Fibroblast of skin of right biceps (primary cell): ENCODE results near the gene TUBA1B.

Source experiments
- DNase-seq: peaks from one replicate; pipeline ENCODE4 v3.0.0-alpha.2; 2013

The TUBA1B gene

GRCh38 chr12:49126852-49127763 is 4.1 kb downstream of the TUBA1B start:
- DNase-seq: peak; percentile 22

GRCh38 chr12:49121047-49121696 is 10.0 kb downstream of the TUBA1B start:
- peak; percentile 55 for DNase-seq

DNA sequence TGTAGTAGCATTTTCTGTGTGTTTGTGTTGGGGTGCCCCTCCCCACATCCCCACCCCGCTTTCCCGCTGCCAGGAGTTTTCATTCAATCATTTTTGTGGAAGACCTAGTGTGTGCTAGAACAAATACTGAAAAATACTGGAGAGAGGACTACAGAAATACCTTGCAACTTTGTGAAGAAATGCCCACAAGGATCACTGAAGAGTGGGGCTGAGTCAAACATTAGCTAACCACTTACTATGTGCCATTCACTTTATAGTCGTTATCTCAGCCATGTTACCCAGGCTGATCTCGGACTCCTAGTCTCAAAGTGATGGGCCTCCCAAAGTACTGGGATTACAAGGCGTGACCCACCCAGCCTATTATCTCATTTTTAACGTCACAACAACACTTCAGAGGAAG is 20.0 kb downstream of the TUBA1B start:
- no peak for DNase-seq

DNA sequence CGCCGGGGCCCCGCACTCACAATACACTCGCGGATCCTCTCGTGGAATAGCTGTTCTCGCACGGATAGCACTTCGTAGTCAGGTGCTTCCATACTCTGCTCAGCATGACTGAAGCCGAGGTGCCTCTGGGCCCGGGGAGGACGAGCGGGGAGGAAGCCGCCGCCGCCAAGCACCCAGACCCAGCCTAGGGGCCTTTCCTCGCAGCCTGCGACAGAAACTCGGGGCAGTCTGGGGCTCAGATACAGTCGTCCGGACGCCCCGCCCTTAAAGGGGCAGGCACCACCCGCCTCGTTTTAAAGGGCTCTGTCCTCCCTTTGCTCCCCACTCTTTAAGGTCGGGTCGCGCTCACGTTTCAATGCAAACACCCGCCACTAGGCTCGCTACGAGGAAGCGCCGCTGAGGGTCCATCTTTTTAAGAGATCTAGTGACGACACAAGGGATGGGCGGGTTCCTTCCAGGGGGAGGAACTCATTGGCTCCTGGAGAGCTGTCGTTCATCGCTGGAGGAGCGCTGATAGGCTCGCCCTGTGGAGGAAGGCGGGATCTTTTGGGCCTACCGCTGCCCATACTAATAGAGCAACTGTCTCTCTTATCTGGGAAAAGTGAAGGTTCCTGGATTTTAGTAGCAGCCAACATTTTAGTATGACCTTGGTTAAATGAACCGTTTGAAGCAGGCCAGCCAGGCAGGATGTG is 20.6 kb downstream of the TUBA1B start, which contains the start of gene LMBR1L:
LMBR1L (minus strand) TSS at position 384 of the 692 bp plus-strand sequence; CDS start at position 92, 292 bp downstream.
- peak; percentile 99 for DNase-seq

GRCh38 chr12:49109641-49110463 is 21.3 kb downstream of the TUBA1B start:
- DNase-seq: no peak

DNA sequence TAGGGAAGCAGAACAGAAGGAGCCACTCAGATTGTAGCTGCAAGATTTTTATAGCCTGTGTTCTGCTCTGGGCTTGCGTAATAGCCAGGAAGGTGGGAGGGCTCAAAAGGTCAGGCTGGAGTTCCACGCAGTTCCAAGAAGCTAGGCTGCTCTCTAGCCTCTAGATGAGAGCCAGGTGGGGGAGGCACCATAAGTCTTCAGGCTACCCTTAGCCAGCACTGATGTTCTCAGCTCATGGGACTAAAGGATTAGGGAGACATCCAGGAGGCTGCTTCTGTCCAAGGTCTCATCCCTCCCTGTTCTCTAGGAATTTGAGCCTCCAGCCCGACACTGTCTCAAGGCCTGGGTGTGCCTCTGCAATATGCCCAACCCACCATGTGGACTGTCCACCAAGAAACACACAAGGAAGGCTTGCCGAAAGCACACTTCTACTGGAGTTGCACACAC is 22.2 kb downstream of the TUBA1B start:
- no peak for DNase-seq

DNA sequence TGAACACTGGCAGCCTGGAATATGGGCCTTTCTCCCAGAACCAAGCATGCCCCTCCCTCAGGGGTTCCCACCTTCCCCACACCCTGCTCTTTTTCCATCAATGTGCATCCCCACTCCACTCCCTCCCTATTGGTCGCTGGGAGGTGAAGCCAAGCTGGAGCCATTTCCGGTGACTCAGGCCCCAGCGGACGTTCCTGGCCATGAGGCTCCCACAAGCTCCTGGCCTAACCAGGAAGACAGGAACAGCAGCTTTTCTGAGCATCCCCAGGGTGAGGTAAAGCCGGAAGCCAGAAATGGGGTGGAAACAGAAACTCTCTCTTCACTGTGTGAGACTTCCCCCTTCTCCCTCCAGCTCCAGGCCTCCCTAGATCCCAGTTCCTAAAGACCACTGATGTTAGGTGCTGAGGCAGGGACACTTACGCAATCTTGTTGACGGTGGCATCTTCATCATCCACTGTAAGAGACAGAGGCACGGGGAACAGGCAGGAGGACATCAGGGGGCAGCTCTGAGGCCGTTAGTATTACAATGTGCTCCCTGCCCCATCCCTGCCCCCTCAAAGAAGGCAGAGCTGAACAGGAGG is 25.6 kb downstream of the TUBA1B start:
- peak; percentile 42 for DNase-seq

GRCh38 chr12:49104822-49105221 is 26.4 kb downstream of the TUBA1B start:
- no peak for DNase-seq

- no peak for DNase-seq
Observed at GRCh38 chr12:49100380-49100779, 30.8 kb downstream of the TUBA1B start.

DNA sequence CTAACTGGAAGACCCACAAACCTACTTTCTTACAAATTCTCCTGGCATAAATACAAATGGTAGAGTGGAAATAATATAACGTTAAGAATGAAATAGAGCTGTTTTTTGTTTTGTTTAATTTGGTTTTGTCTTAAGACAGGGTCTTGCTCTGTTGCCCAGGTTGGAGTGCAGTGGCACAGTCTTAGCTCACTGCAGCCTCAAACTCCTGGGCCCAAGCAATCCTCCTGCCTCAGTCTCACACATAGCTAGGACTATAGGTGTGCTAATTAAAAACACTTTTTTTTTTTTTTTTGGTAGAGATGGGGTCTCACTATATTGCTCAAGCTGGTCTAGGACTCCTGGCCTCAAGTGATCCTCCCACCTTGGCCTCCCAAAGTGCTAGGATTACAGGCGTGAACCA is 32.5 kb downstream of the TUBA1B start:
- no peak for DNase-seq

GRCh38 chr12:49098035-49098451 is 33.2 kb downstream of the TUBA1B start:
- peak; percentile 35 for DNase-seq

DNA sequence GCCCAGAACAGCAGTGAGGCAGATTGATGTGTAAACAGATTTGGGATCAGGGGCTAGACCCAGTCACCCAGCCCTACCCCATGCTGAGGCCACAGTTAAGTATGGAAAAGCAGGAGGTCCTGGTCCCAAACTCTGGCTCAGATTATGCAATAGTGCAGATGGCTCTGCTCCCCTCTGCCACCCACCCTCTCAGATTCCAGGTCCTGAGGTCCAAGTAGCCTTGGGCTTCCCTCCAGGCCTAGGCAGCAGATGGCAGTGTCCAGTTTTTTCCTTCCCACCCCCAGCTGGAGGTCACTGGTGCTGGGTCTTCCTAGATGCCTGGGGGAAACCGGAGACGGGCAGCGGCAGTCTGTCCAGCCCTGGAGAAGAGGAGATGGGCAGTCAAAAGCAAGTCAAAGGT is 33.8 kb downstream of the TUBA1B start:
- DNase-seq: no peak

GRCh38 chr12:49094975-49095365 is 36.2 kb downstream of the TUBA1B start:
- DNase-seq: no peak

DNA sequence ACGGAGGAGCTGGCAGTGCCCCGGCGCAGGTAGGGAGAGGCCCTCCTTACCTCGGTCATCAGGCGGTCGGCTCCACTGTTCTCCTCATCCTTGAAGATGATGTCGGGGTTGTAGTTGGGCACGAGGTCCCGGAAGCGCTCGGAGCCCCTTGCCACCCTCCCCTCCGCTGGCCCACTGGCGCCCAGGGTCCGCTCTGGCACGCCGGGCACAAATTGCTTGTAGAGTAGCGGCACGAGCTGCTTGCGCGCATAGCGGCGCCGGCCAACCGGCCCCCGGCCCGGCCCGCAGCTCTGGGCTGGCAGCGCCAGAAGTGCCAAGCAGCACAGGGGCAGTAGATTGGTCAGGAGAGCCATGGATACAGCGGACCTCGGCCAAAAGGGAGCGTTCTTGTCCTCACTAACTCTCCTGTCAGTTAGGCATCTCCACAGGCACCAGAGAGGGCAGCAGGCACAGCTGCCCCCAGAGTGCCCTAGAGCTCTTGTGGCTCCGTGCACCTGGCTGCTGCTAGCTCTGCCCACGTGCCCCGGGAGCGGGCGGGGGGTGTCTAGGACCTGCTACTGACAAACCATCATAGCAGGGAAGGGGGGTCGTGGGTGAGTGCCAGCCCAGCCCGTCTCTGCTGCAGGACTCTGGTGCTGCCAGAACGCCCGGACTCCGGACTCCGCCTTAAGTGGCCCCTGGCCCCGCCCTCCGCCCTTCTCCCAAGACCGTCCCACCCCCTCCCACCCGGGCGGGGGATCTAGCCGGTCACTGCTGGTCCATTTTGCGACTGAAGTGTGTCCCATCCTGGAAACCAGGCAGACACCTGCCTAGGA is 36.8 kb downstream of the TUBA1B start, which contains the start of gene DHH:
DHH (minus strand) TSS at position 642 of the 815 bp plus-strand sequence; CDS start at position 353, 289 bp downstream.
- no peak for DNase-seq

DNA sequence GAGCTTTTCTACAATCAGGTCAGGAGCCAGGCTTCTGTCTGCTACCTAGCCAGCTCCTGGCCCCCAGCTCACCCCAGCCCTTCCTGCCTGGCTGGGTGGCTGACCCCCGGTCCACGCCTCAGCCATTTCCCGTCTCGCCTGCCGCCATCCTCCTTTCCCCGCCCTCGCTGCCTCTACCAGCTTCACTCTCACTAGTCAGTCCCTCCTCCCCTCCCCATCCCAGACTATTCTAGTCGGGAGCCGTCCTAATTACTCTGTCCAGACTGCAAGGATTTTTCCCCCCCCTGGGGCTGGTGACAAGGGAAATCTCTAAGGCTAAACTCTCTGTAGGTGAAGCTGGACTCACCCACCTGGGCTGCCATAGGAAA is 37.4 kb downstream of the TUBA1B start:
- no peak for DNase-seq

DNA sequence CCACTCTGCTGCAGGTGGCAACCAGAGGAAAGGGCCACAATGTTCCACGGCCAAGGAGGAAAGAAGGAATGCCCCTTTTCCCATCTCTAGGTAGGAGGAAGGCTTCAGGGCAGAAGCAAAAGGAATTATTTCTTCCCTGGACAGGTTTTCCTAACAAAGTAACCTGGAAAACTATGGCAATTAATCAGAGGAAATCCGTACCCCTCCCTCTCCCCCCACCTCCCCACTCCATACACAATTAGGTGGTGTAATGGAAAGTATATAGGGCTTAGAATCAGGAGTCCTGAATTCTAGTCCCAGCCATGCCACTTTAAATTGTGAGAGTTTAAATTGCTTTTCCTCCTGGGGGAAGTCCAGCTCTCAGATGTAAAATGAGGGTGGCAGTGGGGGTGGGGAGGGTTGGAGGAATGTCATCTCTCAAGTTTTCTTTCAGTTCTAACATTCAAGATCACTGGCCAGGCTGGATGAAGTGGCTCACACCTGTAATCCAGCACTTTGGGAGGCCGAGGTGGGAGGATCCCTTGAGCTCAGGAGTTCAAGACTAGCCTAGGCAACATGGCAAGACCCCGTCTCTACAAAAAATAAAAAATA is 38.3 kb downstream of the TUBA1B start:
- DNase-seq: no peak

- DNase-seq: peak; percentile 34
Observed at GRCh38 chr12:49092086-49092815, 38.9 kb downstream of the TUBA1B start.

DNA sequence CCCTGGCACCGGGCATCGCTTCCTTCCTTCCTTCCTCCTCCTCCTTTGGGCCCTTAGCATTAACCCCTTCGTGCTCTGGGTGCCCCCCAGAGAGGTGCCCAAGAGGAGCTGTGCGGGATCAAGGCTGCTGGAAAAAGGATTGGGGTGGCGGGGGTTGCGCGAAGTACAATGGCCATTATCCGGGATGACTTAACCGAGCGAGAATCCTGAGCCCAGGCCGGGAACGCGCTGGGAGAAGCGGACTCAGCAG is 39.4 kb downstream of the TUBA1B start:
- no peak for DNase-seq

DNA sequence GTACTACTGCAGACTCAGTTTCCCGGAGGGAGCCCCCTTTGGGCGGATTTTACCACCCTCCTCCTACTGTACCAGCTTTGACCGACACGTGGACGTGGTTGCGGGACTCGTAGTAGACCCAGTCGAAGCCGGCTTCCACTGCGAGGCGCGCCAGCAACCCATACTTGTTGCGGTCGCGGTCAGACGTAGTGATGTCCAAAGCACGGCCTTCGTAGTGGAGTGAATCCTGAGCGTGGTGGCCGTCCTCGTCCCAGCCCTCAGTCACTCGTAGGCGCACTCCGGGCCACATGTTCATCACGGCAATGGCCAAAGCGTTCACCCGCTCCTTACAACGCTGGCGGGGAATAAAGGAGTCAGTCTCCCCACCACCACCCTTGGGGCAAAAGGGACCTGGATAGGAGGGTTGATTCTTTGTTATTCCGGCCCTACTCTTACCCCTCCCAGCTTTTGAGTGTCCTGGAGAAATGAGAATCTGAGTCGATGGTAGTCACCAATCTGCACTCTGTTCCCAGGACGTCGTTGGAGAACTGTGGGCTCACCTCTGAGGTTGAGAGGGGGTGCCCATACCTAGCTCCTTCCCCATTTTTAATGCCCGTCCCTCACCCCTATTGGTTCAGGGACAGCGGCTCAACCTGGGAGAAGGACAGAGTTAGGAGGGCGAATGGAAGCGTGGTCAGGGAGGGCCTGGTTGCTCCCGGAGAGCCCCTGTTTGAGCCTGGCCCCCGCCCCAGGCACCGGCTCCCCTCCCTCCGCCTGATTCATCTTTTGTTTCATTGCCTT is 39.9 kb downstream of the TUBA1B start:
- no peak for DNase-seq
